Measurements from ENCODE around the gene SLC22A3.
A peak's percentile ranks its signal among the peaks of the same experiment; 100 is the strongest.
"Not testable (repeated sequence)": the region's sequence is repeated elsewhere in the genome, so short reads cannot be mapped to it uniquely, and the experiment has no call there.

Gene SLC22A3

DNA sequence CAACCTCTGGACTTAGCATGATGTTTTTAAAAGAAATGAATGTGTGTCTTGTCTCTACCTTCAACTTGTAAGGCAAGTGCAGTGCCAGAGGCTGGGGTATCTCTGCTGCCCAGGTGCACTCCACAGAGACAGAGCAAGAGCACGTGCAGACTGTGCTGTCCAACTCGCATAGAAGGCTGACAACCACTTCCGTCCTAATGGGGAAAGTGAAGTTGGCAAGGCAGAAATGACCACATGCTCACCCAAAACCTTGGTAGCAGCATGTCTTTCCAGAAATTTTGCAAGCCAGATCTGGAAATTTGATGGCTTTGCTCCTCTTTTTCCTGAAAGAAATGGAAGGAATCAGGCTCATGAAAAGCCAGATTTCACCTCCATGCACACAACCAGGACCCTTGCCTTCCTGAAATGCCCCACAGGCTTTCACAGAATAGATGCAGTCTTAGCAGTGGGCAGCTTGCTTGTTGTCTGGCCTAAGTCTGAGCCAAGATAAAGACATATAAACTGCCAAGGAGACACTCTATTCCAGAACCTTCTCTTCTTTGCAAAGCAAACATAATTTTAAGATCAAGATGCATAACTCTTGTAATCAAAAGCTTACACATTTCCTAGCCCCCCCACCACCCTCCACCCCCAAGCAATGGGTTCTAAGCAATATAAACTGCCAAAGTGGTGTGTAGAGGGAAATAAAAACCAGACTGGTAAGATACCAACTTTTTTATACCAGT lies 26.8 kb downstream of the SLC22A3 start:
- DNase-seq, result no peak

DNA sequence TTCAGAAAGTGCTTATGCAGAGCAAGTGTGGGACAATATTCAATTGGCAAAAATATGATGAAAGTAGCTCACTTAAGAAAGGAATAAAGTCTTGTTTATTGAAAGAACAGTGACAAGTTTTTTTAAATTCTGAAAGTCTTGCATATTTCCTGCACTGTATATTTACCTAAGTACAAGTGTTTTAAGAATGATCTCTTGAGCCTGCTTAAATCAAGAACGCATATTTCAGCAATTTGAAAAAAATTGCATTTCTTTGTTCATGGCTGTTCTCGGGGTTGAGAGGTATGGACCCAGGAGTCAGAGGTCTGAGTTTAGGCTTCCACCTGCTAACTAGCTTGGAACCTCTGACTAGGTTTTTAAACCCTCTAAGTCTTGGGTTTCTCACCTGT lies 27.4 kb downstream of the SLC22A3 start:
- DNase-seq, result no peak

DNA sequence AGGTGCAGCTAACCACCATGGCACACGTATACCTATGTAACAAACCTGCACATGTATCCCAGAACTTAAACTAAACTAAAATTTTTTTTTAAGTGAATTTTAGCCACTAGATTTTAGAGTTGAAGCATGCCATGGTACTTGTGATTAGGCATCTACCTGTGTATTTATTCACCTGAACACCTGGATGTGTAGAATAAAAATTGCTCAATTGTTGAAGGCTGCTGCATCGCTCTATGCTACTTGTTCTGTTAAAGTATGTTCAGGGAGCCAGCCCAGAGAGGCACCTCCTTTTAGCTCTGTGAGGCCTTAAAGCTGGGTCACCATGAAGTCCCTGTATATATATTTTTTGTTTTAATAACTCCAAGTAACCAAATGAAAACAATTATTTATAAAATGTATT lies 28.3 kb downstream of the SLC22A3 start:
- DNase-seq, result no peak

DNA sequence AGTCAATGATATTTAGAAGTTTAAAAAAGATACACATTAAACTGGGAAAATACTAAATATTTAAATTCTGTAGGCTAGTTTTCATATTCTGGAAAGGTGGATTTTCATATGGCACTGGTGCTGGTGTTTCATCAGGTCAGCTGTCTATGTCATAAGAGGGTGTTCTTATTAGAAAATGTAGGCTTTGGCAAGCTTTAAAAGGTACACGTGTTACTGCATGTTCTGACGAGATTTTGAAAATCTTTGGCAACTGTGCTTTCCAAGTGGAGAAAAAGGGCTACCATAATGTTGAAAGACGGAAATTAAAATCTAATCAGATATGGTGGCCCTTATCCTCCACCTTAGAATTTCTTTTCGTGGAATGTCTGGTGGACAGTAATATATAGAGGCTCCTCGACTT lies 30.0 kb downstream of the SLC22A3 start:
- no peak for DNase-seq

DNA sequence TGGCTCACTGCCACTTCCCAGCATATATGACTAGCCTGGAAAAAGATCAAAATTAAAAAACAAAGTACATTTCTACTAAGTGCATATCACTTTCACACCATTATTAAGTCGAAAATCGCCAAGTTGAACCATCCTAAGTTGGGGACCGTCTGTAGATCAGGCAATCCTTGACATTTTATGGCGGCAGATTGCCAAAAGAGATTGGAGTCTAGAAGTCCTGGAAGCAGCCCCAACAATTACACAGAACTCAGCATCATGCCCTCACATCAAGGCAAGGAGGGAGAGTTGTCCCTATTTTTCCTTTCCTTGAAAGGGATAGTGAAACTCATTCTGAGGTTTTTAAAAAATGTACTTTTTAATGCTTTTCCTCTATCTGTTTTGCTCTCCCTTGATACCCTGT lies 30.7 kb downstream of the SLC22A3 start:
- peak; percentile 23 for DNase-seq

DNA sequence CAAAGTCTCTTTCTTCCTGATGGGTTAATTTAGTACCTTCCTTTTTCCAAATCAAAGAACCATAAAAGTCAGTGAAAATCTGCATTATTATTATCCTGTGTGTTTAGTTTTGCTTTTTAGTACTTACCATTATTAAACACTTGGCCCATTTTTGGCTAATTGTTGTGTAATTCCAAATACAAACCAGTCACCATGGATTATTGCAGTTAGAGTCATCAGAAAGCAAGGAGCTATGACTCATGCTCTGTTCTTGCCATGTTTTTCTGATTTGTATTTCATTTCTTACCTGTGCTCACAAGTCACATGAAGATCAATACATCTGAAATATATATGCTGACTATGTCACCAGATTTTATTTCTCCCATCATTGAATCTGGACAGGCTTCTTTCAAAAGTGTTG lies 31.3 kb downstream of the SLC22A3 start:
- DNase-seq, result peak; percentile 36

DNA sequence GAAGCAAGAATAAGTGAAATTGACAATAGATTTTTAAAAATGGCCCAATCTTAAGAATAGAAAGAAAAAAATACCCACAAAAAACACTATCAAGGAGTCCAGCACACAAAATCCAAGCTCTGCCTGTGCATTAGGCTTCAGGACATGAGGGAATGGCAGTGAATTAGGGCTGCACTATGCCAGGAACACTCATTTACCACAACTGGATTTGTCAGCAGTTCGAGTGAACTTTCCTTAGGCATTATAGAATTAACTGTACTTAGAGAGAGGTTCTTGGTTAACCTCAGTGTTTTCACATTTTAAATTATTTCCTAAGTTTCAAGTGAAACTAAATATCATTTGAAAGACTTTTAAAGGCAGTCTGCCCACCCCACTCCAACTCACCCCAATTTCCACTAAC lies 34.8 kb downstream of the SLC22A3 start:
- DNase-seq, result no peak

DNA sequence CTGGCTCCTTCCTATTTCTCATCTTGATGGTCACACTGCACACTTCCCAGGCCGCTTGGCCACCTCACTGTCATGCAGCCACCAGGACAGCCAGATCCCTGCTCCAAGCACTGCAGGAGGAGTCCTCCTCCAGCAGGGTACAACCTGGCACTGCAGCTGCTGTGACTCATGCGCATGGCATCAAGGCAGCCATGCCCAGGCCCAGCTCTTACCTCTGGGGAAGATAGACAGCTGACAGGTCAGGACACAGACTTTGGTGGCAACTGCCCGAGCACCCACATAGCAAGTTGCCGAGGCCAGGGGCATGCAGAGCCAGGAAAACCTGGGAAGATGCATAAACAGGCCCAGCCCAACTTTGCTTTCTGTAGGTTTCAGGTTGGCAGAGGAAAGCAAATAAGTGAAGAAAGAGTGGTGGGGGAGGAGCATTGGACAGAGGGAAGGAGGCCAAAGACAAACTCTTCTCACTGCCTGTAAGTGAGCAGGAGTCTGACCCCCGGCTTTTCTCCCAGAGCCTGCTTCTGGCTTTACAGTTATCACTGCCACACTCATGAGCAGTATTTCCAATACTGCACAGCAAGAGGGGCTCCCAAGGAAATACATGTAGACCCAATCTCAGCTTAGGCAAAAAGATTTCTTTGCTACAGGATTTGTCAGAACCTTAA lies 38.8 kb downstream of the SLC22A3 start:
- peak; percentile 14 for DNase-seq

DNA sequence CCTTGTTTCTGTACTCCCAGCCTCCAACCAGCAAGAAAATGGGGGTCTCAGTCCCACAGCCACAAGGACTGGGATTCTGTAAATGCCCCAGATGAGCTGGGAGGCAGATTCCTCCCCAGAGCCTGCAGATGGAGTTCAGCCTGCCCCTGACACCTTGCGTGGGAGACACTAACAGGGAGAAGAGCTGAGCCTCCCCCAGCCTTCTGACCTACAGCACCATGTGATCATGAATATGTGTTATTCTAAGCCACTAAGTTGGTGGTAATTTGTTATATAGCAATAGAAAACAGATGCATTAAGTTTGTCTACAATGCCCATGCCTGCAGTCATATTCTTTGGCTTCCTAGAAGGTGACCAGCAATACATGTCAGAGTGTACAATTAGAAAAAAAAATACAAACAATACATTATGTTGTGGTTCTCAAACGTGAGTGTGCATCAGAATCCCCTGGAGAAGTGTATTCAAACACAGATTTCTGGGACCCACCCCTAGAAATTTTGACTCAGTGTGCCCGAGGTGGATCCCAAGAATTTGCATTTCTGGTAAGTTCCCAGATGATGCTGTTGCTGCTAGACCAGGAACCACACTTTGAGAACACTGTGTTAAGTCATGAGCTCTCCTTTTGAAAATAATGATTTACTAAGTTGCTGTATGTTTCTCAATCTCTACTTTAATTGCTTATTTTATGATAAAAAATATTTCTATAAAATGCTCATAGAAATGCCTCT lies 39.9 kb downstream of the SLC22A3 start:
- no peak for DNase-seq

DNA sequence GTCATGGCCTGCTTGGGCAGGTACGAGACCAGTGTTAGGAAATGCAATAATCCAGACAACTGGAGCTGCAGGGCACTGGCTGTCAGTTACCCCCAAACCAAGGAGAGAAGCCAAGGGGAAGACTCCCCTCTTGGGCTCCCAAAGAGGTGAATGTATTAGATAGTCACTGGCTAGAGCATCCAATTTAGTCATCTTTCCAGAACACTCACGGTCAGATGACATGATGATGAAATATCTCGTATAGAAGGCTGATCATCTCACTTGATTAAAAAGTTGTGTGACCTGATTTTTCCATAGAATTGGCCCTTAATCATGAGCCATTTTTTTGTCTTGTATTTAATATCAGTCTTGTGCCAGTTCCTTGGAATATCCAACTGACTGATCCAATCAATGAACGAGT lies 40.7 kb downstream of the SLC22A3 start:
- DNase-seq, result no peak

DNA sequence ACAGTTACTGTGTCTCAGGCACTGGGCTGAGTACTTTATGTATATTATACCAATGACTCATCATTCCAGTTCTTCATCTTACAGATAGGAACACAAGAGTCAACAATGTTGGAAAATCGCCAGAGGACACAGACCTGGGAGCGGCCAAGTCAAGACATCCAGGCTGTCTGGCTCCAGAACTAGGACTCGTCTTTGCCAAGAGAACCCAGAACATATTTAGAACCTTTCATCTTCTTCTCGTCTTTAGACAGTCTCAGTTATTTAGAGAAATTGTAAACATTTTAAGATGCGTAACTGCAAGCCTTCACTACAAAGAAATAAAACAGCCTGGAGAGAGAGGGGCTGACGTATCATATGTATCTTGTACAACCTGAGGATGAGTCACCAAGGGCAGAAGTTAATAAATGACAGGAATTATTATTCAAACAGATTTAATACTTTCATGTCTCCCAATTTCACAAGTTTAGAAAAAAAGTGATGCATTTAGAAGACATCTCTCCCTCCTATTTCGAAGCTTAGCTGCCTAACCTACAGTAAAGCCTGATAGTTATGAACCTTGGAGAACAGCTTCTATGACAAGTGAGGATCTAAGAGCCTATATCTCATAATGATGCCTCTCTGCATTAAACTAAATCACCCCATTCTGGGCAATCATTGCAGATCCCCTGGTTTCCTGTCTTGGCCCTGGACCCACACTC lies 43.4 kb downstream of the SLC22A3 start:
- DNase-seq, result peak; percentile 24

DNA sequence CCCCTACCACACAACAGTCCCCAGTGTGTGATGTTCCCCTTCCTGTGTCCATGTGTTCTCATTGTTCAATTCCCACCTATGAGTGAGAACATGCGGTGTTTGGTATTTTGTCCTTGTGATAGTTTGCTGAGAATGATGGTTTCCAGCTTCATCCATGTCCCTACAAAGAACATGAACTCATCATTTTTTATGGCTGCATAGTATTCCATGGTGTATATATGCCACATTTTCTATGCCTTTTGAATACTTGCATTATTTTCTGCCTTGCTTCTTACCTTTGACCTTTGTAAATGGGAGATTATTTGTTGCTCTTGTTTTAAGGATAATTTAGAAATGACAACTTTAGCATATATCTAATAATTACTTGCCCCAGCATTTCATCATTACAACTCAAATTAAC lies 45.3 kb downstream of the SLC22A3 start:
- DNase-seq, result not testable (repeated sequence)

DNA sequence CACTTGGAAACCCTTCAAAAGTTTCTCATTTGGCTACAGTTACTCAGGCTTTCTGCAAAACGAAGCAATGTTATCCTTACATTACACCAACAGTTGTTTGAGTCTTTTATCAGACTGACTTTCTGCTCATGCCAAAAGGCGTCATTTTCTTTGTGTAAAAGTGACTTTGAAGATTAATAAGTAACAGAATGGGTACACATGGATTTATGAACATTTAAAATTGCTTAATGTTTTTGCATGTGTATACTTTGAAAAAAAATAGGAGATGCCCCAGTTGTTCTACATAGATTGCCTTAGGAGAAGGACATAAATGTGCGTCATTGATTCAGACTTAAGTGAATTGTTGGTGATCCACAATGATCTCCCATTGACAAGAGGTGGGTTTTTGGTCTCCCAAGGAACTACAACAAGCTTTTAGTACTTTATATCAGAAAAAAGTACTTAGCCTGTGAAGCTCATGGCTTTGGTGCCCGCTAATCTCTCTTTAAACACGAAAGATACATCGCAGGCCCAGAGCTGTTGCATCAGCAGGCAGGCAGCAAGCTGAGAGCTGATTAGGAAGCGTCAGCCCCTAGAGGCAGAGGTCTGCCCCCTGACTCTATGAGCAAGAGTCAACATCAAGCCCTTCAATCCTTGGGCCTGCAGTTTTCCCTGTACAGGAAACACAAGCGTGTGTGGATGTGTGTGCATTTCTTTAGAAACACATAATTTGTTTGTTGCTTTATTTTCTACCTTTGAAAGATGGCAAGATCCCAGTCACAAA lies 45.9 kb downstream of the SLC22A3 start:
- DNase-seq, result no peak

DNA sequence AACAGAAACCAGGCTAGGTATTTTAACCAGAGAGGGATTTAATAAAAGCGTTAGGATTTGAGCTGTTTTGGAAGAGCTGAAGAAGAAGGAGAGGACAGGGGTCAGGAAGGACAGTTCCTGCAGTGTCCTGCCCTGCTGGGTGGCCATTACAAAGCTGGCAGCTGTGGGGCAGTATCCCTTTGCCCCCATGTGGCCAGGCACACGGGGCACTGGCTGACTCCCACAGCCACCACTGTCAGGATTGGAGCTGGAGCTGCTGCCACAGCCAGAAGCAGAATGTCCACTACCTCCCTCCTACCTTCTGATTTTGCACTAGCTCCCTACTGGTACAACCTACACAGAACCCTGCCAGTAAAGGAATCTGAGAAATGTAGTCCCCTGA lies 46.5 kb downstream of the SLC22A3 start:
- DNase-seq, result no peak

DNA sequence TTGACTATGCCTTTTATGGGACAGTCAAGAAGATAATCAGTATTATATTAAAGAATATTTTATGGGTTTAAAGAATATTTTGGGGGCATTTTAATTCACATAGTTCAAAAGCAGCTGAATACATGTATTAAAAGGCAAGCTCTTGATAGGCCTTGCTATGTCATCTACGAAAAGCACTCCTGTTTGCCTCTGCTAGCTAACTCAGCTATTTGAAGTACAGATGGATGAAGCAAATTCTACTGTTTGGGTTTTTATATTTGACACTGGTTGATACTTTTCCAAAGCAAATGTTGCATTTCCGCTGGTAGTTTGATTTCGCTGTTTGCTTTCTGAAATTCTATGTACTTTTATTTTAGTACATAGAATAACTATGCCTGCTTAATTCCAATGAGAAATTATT lies 47.0 kb downstream of the SLC22A3 start:
- DNase-seq, result no peak

DNA sequence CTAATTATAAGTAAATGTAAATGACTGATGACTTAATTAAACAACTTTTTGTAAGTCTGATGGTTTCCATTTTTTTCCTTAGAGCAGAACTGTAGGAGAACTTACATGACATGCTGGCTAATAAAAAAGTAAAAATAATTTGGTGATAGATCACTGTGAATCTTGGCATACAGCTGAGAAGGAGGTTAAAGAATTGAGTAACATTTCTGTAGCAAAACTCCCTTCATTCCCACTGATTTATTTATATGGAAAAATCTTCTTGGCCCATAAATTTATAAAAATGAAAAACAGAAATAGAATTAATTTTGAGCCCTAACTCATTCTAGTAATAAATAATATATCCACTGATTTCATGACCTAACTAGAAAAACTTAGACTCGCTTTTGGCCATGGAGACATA lies 48.1 kb downstream of the SLC22A3 start:
- peak; percentile 6 for DNase-seq

DNA sequence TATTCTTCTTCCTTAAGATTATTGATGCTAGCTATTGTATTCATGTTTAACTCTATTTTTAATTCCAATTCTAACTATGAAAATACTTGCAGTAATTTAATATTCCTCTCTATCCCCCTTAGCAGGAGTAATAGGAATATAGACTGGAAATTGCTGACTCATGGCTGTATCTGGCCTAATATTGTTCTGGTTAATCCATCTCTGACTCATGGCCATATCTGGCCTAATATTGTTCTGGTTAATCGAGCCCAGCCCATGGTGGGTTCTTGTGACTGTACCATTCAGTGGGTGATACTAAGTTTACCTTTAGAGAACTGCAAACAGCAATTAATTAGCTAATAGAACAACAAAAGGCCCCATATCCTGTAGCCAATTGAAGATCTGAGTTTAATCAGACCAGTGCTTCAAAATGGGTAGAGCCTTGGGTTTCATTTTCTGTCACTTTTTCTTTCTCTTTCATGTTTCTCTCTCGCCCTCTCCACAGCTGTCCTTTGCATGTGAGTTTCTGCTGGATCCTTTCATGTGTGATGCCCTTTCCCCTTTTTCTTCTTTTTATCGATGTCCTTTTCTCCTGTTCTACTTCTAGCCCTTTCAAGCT lies 50.6 kb downstream of the SLC22A3 start:
- DNase-seq, result peak; percentile 39

DNA sequence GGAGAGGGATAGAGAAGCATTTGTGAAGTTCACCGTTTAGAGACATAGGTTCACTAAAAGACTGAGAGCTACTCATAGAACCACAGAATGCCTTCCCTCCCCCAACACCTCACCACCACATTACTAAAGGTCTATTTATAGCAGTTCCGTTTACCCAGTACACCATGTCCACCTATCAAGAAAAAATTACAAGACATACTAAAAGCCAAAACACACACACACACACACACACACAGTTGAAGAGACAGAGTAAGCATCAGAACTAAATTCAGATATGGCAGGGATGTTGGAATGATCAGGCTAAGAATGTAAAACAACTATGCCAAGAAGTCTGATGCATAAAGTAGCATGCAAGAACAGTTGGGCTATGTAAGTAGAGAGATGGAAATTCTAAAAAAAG lies 52.3 kb downstream of the SLC22A3 start:
- peak; percentile 53 for DNase-seq

DNA sequence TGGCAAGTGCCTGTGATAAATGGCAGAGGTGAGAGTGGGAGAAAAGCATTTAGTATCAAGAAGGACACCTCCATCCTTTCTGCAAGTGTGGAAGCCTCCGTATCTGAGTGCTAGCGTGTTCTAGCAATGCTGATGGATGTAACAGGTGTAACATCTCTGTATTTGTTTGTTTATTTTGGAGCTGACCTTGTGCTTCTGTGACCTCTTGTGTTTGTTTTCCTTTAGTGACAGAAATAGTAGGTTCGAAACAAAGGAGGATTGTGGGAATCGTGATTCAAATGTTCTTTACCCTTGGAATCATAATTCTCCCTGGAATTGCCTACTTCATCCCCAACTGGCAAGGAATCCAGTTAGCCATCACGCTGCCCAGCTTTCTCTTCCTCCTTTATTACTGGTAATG lies 60.4 kb downstream of the SLC22A3 start:
- DNase-seq, result no peak

DNA sequence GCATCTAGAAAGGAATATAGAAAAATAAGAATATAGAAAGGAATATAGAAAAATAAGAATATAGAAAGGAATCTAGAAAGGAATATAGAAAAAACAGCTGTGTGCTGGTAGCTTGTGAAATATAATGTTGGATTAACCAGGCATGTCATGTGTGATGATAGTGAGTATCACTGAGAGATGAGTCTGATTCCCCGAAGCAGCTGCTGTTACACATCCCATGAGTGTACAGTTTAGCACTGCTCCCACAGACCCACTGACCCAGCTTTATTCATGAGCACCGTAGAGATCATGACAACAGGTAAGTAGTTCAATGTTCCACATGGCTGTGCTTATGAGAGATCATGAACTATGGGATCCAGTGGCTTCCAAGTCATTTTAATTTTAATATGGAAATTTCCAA lies 64.8 kb downstream of the SLC22A3 start:
- DNase-seq, result no peak

DNA sequence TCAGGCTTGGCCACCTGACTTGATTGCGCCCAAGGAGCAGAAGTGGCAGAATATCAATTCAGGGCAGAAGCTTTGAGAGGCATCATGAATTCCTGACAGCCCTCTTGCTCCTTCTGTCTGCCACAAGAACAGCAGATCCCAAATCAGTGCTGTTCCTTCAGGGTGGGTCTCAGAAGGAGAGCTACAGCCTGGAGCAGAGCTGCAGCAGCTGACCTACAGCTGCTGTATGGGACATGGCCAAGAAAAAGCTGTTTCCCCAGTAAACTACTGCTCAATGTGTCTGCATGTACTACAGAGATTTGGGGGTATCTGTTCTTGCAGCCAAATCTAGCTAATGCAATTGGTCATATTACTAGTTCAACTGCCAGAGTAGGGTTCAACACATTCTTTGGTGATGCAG lies 69.0 kb downstream of the SLC22A3 start:
- DNase-seq, result no peak

DNA sequence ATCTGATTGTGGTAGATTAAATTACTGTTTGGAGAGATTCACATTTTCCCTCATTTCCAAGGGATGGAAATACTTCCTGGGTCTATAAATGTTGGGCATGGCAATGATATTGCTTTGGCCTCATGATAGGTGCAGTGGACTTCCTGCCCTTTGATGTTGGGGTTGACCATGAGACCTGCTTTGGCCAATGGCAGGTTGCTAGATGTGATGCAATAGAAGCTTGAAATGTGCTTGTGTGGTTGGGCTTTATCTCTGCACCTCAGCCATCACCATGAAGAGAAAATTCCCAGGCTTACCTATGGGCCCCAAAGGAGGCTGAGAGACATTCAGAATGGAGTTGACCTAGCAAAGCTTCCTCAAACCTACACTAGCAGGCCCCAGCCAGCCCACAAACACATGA lies 69.4 kb downstream of the SLC22A3 start:
- no peak for DNase-seq
